ENCODE results near the gene NCAM1.

Gene NCAM1

GRCh38 chr11:113260541-113260940 is 299.3 kb downstream of the NCAM1 start:
- no peak for FAIRE-seq

- no peak for FAIRE-seq
These were observed 300.7 kb downstream of the NCAM1 start for GRCh38 chr11:113261709-113262475.

- no peak for FAIRE-seq
These were observed 301.4 kb downstream of the NCAM1 start for GRCh38 chr11:113262594-113262993.

- FAIRE-seq, result no peak
These were observed 302.4 kb downstream of the NCAM1 start for GRCh38 chr11:113263458-113264259.

- no peak for FAIRE-seq
These were observed 304.1 kb downstream of the NCAM1 start for GRCh38 chr11:113265362-113265761.

- no peak for FAIRE-seq
These were observed 306.3 kb downstream of the NCAM1 start for GRCh38 chr11:113267493-113267892.

- FAIRE-seq, result no peak
These were observed 307.9 kb downstream of the NCAM1 start for GRCh38 chr11:113269096-113269495.

- FAIRE-seq, result no peak
These were observed 308.4 kb downstream of the NCAM1 start for GRCh38 chr11:113269636-113270035.

GRCh38 chr11:113270080-113270479 is 308.9 kb downstream of the NCAM1 start:
- FAIRE-seq, result no peak

GRCh38 chr11:113271551-113272245 is 310.5 kb downstream of the NCAM1 start:
- no peak for FAIRE-seq

- no peak for FAIRE-seq
These were observed 311.1 kb downstream of the NCAM1 start for GRCh38 chr11:113272281-113272680.

GRCh38 chr11:113272927-113273615 is 311.9 kb downstream of the NCAM1 start:
- FAIRE-seq, result no peak

GRCh38 chr11:113273720-113274119 is 312.5 kb downstream of the NCAM1 start:
- FAIRE-seq, result no peak

- FAIRE-seq, result no peak
These were observed 313.7 kb downstream of the NCAM1 start for GRCh38 chr11:113274713-113275582.

- no peak for FAIRE-seq
These were observed 314.4 kb downstream of the NCAM1 start for GRCh38 chr11:113275602-113276001.

GRCh38 chr11:113276466-113276865 is 315.2 kb downstream of the NCAM1 start:
- FAIRE-seq, result no peak

GRCh38 chr11:113277907-113278306 is 316.7 kb downstream of the NCAM1 start:
- FAIRE-seq, result no peak

GRCh38 chr11:113278481-113278880 is 317.3 kb downstream of the NCAM1 start:
- no peak for FAIRE-seq

GRCh38 chr11:113278925-113279324 is 317.7 kb downstream of the NCAM1 start:
- no peak for FAIRE-seq

- no peak for FAIRE-seq
These were observed 318.4 kb downstream of the NCAM1 start for GRCh38 chr11:113279591-113279990.

- FAIRE-seq, result no peak
These were observed 320.0 kb downstream of the NCAM1 start for GRCh38 chr11:113281052-113281725.

Data from A204.1 (cell line).